H9 (cell line): Measurements from ENCODE around the gene C1orf116. TPM values are rescaled to one million over a fixed set of nuclear protein-coding genes. Genes with fewer than 3 reads are reported as not detected.
A peak's percentile ranks its signal among the peaks of the same experiment; 100 is the strongest.

Experiments used
- DNase-seq: peaks from one replicate; pipeline ENCODE4 v3.0.0-alpha.2; 2017
- H2AFZ ChIP-seq: one replicate; pipeline ENCODE4 v1.6.1; 2013; ENCODE audit warnings: mild to moderate bottlenecking, low read length, control low read depth, moderate library complexity
- H2AK5ac ChIP-seq: 2 replicates; pipeline ENCODE4 v1.6.1; 2013; ENCODE audit warnings: low read length, control low read depth, mixed read lengths; ENCODE audit not compliant: insufficient read length
- H2BK120ac ChIP-seq: one replicate; pipeline ENCODE4 v1.6.1; 2013; ENCODE audit warnings: low read depth, mild to moderate bottlenecking, low read length, control low read depth, inconsistent platforms; ENCODE audit not compliant: poor library complexity, severe bottlenecking
- H2BK12ac ChIP-seq: 2 replicates; pipeline ENCODE4 v1.6.1; 2013; ENCODE audit warnings: low read length, control low read depth, mixed read lengths, low read depth; ENCODE audit not compliant: insufficient read length
- H2BK15ac ChIP-seq: 2 replicates; pipeline ENCODE4 v1.6.1; 2013; ENCODE audit warnings: low read depth, low read length, control low read depth
- H2BK20ac ChIP-seq: one replicate; pipeline ENCODE4 v1.6.1; 2013; ENCODE audit warnings: low read depth, mild to moderate bottlenecking, low read length, control low read depth, inconsistent platforms; ENCODE audit not compliant: poor library complexity, severe bottlenecking
- H2BK5ac ChIP-seq: 2 replicates; pipeline ENCODE4 v1.6.1; 2013; ENCODE audit warnings: low read length, control low read depth, mixed read lengths; ENCODE audit not compliant: insufficient read length
- H3K14ac ChIP-seq: 2 replicates; pipeline ENCODE4 v1.6.1; 2013; ENCODE audit warnings: low read length, control low read depth; ENCODE audit not compliant: insufficient read depth
- H3K18ac ChIP-seq: 2 replicates; pipeline ENCODE4 v1.6.1; 2013; ENCODE audit warnings: low read depth, mild to moderate bottlenecking, mixed read lengths, low read length, control low read depth; ENCODE audit not compliant: insufficient read length
- H3K23ac ChIP-seq: 2 replicates; pipeline ENCODE4 v1.6.1; 2013; ENCODE audit warnings: low read length, control low read depth, mixed read lengths, low read depth; ENCODE audit not compliant: insufficient read length
- H3K23me2 ChIP-seq: 2 replicates; pipeline ENCODE4 v1.6.1; 2013; ENCODE audit warnings: low read depth, mild to moderate bottlenecking, mixed read lengths, low read length, control low read depth; ENCODE audit not compliant: insufficient read length, poor library complexity, severe bottlenecking
- H3K27ac ChIP-seq: 2 replicates; pipeline ENCODE4 v1.5.1; 2013; ENCODE audit warnings: low read length, control low read depth, mixed read lengths, low read depth; ENCODE audit not compliant: insufficient read length
- H3K27me3 ChIP-seq: 2 replicates; pipeline ENCODE4 v1.6.1; 2013; ENCODE audit warnings: low read length, control low read depth, inconsistent platforms; ENCODE audit not compliant: insufficient read depth
- H3K4ac ChIP-seq: 2 replicates; pipeline ENCODE4 v1.6.1; 2013; ENCODE audit warnings: low read depth, mild to moderate bottlenecking, control low read depth, inconsistent platforms, low read length, moderate library complexity
- H3K4me1 ChIP-seq: 2 replicates; pipeline ENCODE4 v1.6.1; 2013; ENCODE audit warnings: low read length, control low read depth, inconsistent platforms; ENCODE audit not compliant: insufficient read depth
- H3K4me2 ChIP-seq: 2 replicates; pipeline ENCODE4 v1.6.1; 2013; ENCODE audit warnings: low read length, control low read depth, mixed read lengths; ENCODE audit not compliant: insufficient read length, insufficient read depth
- H3K56ac ChIP-seq: 2 replicates; pipeline ENCODE4 v1.6.1; 2013; ENCODE audit warnings: low read depth, mild to moderate bottlenecking, mixed read lengths, low read length, control low read depth; ENCODE audit not compliant: insufficient read length
- H3K79me1 ChIP-seq: 2 replicates; pipeline ENCODE4 v1.6.1; 2013; ENCODE audit warnings: low read depth, mild to moderate bottlenecking, moderate library complexity, low read length, control low read depth, inconsistent platforms; ENCODE audit not compliant: insufficient read depth, poor library complexity, severe bottlenecking
- H3K79me2 ChIP-seq: 2 replicates; pipeline ENCODE4 v1.6.1; 2013; ENCODE audit warnings: low read length, control low read depth, inconsistent platforms; ENCODE audit not compliant: insufficient read depth
- H3K9ac ChIP-seq: 2 replicates; pipeline ENCODE4 v1.6.1; 2013; ENCODE audit warnings: low read length, control low read depth, mixed read lengths; ENCODE audit not compliant: insufficient read length; ENCODE audit errors: extremely low read depth
- H3K9me3 ChIP-seq: one replicate; pipeline ENCODE4 v1.6.1; 2013; ENCODE audit warnings: low read depth, low read length, inconsistent platforms; ENCODE audit not compliant: control insufficient read depth
- H3T11ph ChIP-seq: one replicate; pipeline ENCODE4 v1.6.1; 2013; ENCODE audit warnings: mild to moderate bottlenecking, low read length, control low read depth, inconsistent platforms
- H4K20me1 ChIP-seq: one replicate; pipeline ENCODE4 v1.6.1; 2013; ENCODE audit not compliant: control insufficient read depth, insufficient read length, insufficient read depth
- H4K5ac ChIP-seq: 2 replicates; pipeline ENCODE4 v1.6.1; 2013; ENCODE audit warnings: low read depth, mild to moderate bottlenecking, mixed read lengths, low read length, control low read depth; ENCODE audit not compliant: insufficient read length
- H4K8ac ChIP-seq: replicated peaks from 2 replicates; pipeline ENCODE4 v1.6.1; 2013; ENCODE audit warnings: low read length, control low read depth, mixed read lengths, low read depth; ENCODE audit not compliant: insufficient read length
- H4K91ac ChIP-seq: 2 replicates; pipeline ENCODE4 v1.6.1; 2013; ENCODE audit warnings: low read depth, mild to moderate bottlenecking, moderate library complexity, mixed read lengths, low read length, control low read depth; ENCODE audit not compliant: insufficient read length
- H3K27ac Mint-ChIP-seq, 3 experiments: 2 replicates in 2 of 3; 3 replicates in 1 of 3; pipeline ENCODE4 v1.8.0; 2020 to 2021; ENCODE audit warnings: mixed read lengths in 3 of 3, mild to moderate bottlenecking in 1 of 3, moderate library complexity in 1 of 3
- H3K27me3 Mint-ChIP-seq: 2 replicates; pipeline ENCODE4 v1.8.0; 2021; ENCODE audit warnings: low read depth, mild to moderate bottlenecking, moderate library complexity, mixed read lengths
- H3K36me3 Mint-ChIP-seq, 3 experiments: 2 replicates in 2 of 3; 3 replicates in 1 of 3; pipeline ENCODE4 v1.8.0; 2020 to 2021; ENCODE audit warnings: low read depth in 3 of 3, mixed read lengths in 3 of 3; ENCODE audit not compliant: insufficient read depth in 1 of 3
- H3K4me1 Mint-ChIP-seq, 2 experiments: 2 replicates each; pipeline ENCODE4 v1.8.0; 2020; ENCODE audit warnings: mixed read lengths in 2 of 2
- H3K4me3 Mint-ChIP-seq, 2 experiments: 2 replicates in 1 of 2; 3 replicates in 1 of 2; pipeline ENCODE4 v1.8.0; 2020 to 2021; ENCODE audit warnings: mild to moderate bottlenecking in 2 of 2, mixed read lengths in 2 of 2, moderate library complexity in 1 of 2
- H3K9me3 Mint-ChIP-seq, 2 experiments: 2 replicates in 1 of 2; 3 replicates in 1 of 2; pipeline ENCODE4 v1.8.0; 2020; ENCODE audit warnings: mild to moderate bottlenecking in 2 of 2, mixed read lengths in 2 of 2, moderate library complexity in 1 of 2
- WGBS: extraction: QIAGEN DNeasy Blood & Tissue Kit; methylation state at CpG from one replicate; pipeline ENCODE4 v1.1.7; 2013; ENCODE audit warnings: missing lambda C conversion rate, low lambda C conversion rate, mixed read lengths; ENCODE audit not compliant: insufficient read length; ENCODE audit errors: extremely low coverage; 5-methylcytosine and 5-hydroxymethylcytosine counted together
- total RNA-seq: library from RNA; stranded (reverse); gene quantifications from 2 replicates; pipeline ENCODE4 v1.2.1, GENCODE V29; 2021
- TF ChIP-seq, protein P1 (sequence below): fragments of 200-600 bp; sonication (generic); conservative IDR thresholded peaks from 3 replicates; pipeline ENCODE4 v1.8.0; 2021; ENCODE audit warnings: antibody characterized with exemption, mild to moderate bottlenecking

C1orf116 gene
- total RNA-seq, 1 experiment from 2014 or later: 0.48 TPM

GRCh38 chr1:207049514-207049913, 17.0 kb upstream of the C1orf116 start:
- peaks cover 11% of the 10 kb centered on the region for H3K23me2 ChIP-seq
- Mint-ChIP-seq H3K27me3 (peaks cover 1% of the 10 kb centered on the region), H3K4me1 (peaks cover 41 to 44% of the 10 kb centered on the region in 2 experiments), H3K27ac (0 out of 7 replicates have a peak overlapping the region, but pooled peaks of 1 of the 3 experiments have one; percentile 31), H3K36me3 (peaks cover 13 to 28% (median 20%) of the 10 kb centered on the region in 3 experiments; a peak in 6 of 7 replicates), H3K9me3 (no peaks in the 10 kb centered on the region; a peak in 1 of 5 replicates), H3K4me3 (peak overlapping the region; percentile 99 to 100)
- no peak overlapping the region for H3T11ph ChIP-seq
- H3K79me1 ChIP-seq: no peaks in the 10 kb centered on the region
- H4K20me1 ChIP-seq: no peaks in the 10 kb centered on the region
- no peak overlapping the region for H2AK5ac ChIP-seq
- no peaks in the 10 kb centered on the region for H3K9me3 ChIP-seq
- H2BK20ac ChIP-seq: no peak overlapping the region
- no peak overlapping the region for H3K4ac ChIP-seq
- H3K79me2 ChIP-seq: peaks cover 10% of the 10 kb centered on the region; the same call in 1 of the 2 replicates
- H3K9ac ChIP-seq: no peak overlapping the region
- H2BK120ac ChIP-seq: no peak overlapping the region
- no peak for DNase-seq
- no peak overlapping the region for H3K18ac ChIP-seq
- H3K27ac ChIP-seq: no peak overlapping the region
- H2BK15ac ChIP-seq: no peak overlapping the region
- no peak overlapping the region for H4K91ac ChIP-seq
- H2BK5ac ChIP-seq: no peak overlapping the region
- no peak overlapping the region for H4K8ac ChIP-seq
- WGBS: no CpG with 5 or more reads among the region's 8 CpGs
- H2AFZ ChIP-seq: no peak overlapping the region
- H3K4me2 ChIP-seq: peak overlapping the region; percentile 63
- H3K27me3 ChIP-seq: no peaks in the 10 kb centered on the region
- H3K56ac ChIP-seq: no peak overlapping the region
- TF ChIP-seq, protein P1, sequence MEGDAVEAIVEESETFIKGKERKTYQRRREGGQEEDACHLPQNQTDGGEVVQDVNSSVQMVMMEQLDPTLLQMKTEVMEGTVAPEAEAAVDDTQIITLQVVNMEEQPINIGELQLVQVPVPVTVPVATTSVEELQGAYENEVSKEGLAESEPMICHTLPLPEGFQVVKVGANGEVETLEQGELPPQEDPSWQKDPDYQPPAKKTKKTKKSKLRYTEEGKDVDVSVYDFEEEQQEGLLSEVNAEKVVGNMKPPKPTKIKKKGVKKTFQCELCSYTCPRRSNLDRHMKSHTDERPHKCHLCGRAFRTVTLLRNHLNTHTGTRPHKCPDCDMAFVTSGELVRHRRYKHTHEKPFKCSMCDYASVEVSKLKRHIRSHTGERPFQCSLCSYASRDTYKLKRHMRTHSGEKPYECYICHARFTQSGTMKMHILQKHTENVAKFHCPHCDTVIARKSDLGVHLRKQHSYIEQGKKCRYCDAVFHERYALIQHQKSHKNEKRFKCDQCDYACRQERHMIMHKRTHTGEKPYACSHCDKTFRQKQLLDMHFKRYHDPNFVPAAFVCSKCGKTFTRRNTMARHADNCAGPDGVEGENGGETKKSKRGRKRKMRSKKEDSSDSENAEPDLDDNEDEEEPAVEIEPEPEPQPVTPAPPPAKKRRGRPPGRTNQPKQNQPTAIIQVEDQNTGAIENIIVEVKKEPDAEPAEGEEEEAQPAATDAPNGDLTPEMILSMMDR: no peak
- H3K23ac ChIP-seq: no peak overlapping the region
- no peak overlapping the region for H3K14ac ChIP-seq
- H4K5ac ChIP-seq: no peak overlapping the region
- H3K4me1 ChIP-seq: peaks cover 3% of the 10 kb centered on the region; the same call in 1 of the 2 replicates
- no peak overlapping the region for H2BK12ac ChIP-seq
